Measurements from ENCODE around the gene ABCD2. TPM values are rescaled to one million over a fixed set of nuclear protein-coding genes. Genes with fewer than 3 reads are reported as not detected.

ABCD2 gene
- total and polyA plus RNA-seq, 9 of the 15 experiments (the other 6 are each of a cell fraction or from before 2014, with no cell fraction given): 0.01 to 0.08 (median 0.04) TPM; not detected in 3

- 0 out of 2 replicates have a peak, but pooled peaks have one; percentile 13 for TF ChIP-seq SMARCA4 (IDR thresholded peaks at IDR 0.05)
- peak; percentile 66 for TF ChIP-seq L3MBTL2 (IDR thresholded peaks at IDR 0.05)
- TF ChIP-seq TAF1 (IDR thresholded peaks at IDR 0.05; ENCODE audit: control insufficient read depth, extremely low read depth, insufficient read depth, low read length, severe bottlenecking): no peak
- no peak for TF ChIP-seq HNRNPH1 (optimal IDR thresholded peaks at IDR 0.05; ENCODE audit: low read depth, low read length)
- peak; percentile 48; the same call in 1 of the 2 replicates for TF ChIP-seq CTBP1 (IDR thresholded peaks at IDR 0.05; ENCODE audit: borderline replicate concordance)
- no peak for TF ChIP-seq SMAD2 (IDR thresholded peaks at IDR 0.05; ENCODE audit: low read depth, low read length)
- no peak for TF ChIP-seq ARID1B (IDR thresholded peaks at IDR 0.05)
- no peak for TF ChIP-seq IRF9 (tag; IDR thresholded peaks at IDR 0.05)
- no peak for TF ChIP-seq CBX8 (IDR thresholded peaks at IDR 0.05; ENCODE audit: borderline replicate concordance, extremely low read depth, low read depth, low read length, poor library complexity, severe bottlenecking)
- no peak for TF ChIP-seq MCM3 (IDR thresholded peaks at IDR 0.05)
- TF ChIP-seq GATA2 (CRISPR knock-in tag; IDR thresholded peaks at IDR 0.05): no peak
- TF ChIP-seq, protein P1, sequence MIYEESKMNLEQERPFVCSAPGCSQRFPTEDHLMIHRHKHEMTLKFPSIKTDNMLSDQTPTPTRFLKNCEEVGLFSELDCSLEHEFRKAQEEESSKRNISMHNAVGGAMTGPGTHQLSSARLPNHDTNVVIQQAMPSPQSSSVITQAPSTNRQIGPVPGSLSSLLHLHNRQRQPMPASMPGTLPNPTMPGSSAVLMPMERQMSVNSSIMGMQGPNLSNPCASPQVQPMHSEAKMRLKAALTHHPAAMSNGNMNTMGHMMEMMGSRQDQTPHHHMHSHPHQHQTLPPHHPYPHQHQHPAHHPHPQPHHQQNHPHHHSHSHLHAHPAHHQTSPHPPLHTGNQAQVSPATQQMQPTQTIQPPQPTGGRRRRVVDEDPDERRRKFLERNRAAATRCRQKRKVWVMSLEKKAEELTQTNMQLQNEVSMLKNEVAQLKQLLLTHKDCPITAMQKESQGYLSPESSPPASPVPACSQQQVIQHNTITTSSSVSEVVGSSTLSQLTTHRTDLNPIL (CRISPR knock-in tag; IDR thresholded peaks at IDR 0.05): no peak
- no peak for TF ChIP-seq NBN (IDR thresholded peaks at IDR 0.05; ENCODE audit: low read depth)
- TF ChIP-seq YY1 (IDR thresholded peaks at IDR 0.05; ENCODE audit: borderline replicate concordance in 1 of 3, control insufficient read depth in 1 of 3, extremely low read depth in 1 of 3, insufficient read depth in 3 of 3, insufficient read length in 1 of 3, insufficient replicate concordance in 2 of 3, low read depth in 1 of 3, low read length in 2 of 3): no peak
- no peak for TF ChIP-seq ZNF77 (CRISPR knock-in tag; IDR thresholded peaks at IDR 0.05)
- no peak for TF ChIP-seq MAX (CRISPR knock-in tag; IDR thresholded peaks at IDR 0.05)
- TF ChIP-seq CREB3L1 (IDR thresholded peaks at IDR 0.05; ENCODE audit: borderline replicate concordance, low read depth): no peak
- TF ChIP-seq, protein P2, sequence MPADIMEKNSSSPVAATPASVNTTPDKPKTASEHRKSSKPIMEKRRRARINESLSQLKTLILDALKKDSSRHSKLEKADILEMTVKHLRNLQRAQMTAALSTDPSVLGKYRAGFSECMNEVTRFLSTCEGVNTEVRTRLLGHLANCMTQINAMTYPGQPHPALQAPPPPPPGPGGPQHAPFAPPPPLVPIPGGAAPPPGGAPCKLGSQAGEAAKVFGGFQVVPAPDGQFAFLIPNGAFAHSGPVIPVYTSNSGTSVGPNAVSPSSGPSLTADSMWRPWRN (IDR thresholded peaks at IDR 0.05; ENCODE audit: low read depth): no peak
- TF ChIP-seq ETV6 (IDR thresholded peaks at IDR 0.05; ENCODE audit: borderline replicate concordance in 1 of 2, low read depth in 2 of 2, low read length in 1 of 2): no peak
- no peak for TF ChIP-seq ETV6 (CRISPR knock-in tag; IDR thresholded peaks at IDR 0.05; ENCODE audit: borderline replicate concordance)
- TF ChIP-seq MAFF (IDR thresholded peaks at IDR 0.05; ENCODE audit: low read length): no peak
- TF ChIP-seq ZNF263 (CRISPR knock-in tag; IDR thresholded peaks at IDR 0.05; ENCODE audit: borderline replicate concordance): peak; percentile 49
- TF ChIP-seq ZNF766 (CRISPR knock-in tag; conservative IDR thresholded peaks at IDR 0.05): peak; percentile 63
Measured at GRCh38 chr12:39619660-39620433, at the start of gene ABCD2 (continued).
